HG03139 (cell line): ENCODE data around the gene CACNA1E.
"Not testable (repeated sequence)": the region's sequence is repeated elsewhere in the genome, so short reads cannot be mapped to it uniquely, and the experiment has no call there.

Experiments used
- ATAC-seq: cut with Tn5 transposase; IDR thresholded peaks from one replicate; pipeline ENCODE4 v1.9.1; 2021; ENCODE audit not compliant: unreplicated experiment

CACNA1E gene

DNA sequence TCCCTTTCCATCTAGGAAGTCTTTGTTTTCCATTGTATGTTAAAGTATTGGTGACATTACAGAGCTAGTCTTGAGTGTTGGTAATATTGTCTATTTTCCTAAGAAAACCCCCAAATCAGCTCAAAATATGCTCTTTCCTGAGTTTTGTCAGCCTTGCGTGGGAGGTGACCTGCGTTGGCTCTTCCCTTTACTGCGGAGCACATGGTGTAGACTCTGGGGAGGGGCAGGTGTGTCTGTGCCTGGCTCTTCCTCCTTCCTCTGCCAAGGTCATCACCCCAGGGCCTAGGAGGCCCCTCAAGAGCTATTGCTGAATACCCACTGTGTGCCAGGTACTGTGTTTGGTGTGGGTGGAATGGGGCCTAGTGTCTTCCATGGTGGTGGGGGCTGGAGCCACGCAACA, 33.4 kb downstream of the CACNA1E start:
- ATAC-seq: no peak

DNA sequence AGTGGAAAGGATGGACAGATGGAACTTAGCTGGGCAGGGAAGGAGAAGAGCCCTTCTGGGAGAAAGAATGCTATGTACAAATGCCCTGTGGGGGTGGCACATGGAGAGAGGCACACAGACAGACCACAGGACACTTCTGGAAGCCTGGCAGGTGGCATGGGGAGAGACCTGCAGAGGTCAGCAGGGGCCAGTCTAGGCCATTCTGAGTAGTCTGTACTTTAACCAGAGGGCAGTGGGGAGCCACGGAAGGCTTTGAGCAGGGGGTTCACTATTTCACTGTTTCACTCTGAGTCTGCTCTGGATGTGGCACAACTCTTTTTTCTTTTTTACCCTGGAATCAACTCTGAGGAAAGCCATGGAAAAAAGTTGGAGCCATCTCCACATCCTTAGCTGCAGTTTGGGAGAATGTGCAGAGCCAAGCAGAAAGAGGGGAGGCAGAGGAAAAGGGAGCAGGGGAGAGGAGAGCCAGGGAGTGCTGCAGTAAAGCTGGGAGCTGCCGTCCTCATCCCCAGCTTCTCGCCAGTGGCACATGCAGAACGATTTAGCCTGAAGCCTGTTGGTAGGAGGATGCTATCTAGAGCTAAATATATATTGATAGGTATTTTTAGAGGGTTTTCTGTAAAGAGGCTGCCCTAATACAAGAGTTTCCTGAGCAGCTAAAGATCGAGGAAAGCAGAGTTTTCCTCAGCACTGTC, 34.0 kb downstream of the CACNA1E start:
- ATAC-seq: no peak

- ATAC-seq: no peak
These were observed 34.8 kb downstream of the CACNA1E start for GRCh38 chr1:181518152-181518551.

- no peak for ATAC-seq
These were observed 39.5 kb downstream of the CACNA1E start for GRCh38 chr1:181522864-181523263.

DNA sequence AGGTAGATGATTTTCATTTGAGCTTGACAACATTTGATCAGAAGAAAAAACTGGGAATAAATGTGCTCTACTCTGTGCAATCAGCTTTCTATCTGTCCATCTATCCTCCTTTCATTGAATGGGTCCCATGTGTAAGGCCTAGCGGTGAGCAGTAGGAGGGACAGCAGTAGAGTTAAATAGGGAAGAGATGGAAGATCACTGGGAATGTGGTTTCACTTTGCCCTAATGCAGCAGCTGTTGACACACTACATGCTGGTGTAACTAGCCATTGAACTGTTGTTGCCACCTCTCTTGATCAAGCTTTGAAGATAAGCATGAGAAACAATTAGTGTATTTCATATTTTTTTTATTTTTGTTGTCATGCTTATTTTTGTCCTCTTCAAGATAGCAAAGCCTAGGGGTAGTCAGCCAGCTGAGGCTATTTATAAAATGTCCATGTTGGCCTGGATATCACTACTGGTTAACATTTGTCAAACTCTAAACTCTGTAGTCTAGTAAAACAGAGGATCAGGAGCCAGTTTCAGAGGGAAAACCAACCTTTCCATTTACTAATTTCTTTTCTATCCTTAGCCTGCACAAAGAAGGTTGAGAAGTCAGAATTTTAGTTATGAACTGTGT, 41.9 kb downstream of the CACNA1E start:
- ATAC-seq: no peak

DNA sequence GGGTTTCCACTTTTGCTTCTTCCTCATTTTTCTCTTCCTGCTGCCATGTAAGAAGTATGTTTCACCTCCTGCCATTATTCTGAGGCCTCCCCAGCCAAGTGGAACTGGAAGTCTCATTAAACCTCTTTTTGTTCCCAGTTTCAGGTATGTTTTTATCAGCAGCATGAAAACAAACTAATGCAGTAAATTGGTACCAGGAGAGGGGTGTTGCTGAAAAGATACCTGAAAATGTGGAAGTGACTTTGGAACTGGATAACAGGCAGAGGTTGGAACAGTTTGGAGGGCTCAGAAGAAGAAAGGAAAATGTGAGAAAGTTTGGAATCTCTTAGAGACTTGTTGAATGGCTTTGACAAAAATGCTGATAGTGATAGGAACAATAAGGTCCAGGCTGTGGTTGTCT, 44.9 kb downstream of the CACNA1E start:
- ATAC-seq: not testable (repeated sequence)

- ATAC-seq: no peak
These were observed 48.1 kb downstream of the CACNA1E start for GRCh38 chr1:181531441-181531840.

DNA sequence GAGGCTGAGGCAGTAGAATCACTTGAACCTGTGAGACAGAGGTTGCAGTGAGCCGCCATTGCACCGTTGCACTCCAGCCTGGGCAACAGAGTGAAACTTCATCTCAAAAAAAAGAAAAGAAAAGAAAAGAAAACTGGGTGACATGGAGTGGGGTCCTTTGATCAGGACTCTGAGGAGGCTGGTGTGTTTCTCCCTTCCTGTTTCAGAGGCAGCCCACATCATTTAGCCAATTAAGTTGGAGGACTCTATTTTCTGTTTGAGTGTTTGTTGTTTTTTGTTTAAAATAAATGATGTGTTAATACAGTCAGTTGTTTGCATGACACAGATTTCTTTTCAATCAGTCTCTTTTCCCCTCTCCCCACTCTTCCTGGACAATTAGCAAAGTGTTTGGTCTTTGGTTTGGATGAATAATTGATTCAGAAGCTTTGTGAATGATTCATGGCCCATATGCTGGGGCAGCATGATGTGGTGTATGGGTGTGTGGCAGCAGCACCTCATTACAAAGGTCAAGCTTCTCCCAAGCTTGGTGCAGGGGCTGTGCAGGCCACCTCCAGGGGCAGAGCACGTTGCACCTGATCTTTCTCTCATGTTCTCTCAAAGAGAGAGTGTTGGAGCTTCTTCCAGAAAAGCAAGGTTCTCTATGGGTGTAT, 48.8 kb downstream of the CACNA1E start:
- no peak for ATAC-seq

DNA sequence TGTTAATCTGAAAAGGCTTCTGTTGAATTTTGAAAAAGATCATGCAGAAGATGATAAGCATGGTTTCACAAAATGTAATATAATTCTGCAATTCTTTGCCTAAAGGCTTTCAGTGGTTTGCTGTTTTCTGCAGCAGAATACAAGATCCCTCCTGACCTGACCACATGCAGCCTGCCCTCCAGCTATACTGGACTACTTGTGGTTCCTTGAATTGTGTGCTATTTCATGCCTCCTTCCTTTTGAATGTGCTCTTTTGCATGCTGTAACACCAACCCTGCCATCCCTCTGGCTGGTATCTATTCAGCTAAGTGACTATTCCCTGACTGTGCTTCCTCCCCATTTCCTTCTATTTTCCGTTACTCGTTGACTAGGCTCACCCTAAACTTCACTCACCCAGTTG, 55.5 kb downstream of the CACNA1E start:
- no peak for ATAC-seq

DNA sequence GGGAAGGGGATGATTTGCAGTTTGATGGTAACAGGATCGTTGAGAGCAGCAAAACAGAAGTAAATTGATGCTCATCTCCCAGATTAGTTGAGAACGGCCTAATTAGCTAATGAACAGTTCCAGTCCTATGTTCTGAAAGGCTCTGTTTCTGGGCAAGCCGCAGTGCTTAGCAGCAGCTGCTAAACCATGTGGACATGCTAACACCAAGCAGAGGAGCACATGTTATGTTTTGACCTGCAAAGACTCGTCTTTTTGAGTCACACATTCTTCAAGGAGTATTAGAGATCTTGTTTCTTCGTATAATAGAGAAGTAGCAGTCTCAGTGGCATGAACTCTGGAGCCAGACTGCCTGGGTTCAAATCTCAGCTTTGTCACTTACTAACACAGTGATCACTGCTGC, 58.1 kb downstream of the CACNA1E start:
- no peak for ATAC-seq

DNA sequence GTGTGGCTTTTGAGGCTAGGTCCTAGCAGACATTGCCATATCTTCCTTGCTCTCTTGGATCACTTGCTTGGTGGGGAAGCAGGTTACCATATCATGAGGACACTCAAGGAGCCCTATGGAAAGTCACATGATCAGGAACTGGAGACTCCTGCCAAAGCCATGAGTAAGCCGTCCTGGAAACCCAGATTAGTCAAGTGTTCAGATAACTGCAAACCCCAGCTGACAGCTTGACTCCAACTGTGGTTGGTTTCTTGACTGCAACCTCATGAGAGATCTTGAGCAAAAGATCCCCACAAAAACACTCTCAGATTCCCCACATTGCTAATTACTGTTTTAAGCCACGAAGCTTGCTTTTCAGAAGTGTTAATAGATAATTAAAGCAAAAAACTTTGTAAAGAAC, 58.6 kb downstream of the CACNA1E start:
- ATAC-seq: no peak

DNA sequence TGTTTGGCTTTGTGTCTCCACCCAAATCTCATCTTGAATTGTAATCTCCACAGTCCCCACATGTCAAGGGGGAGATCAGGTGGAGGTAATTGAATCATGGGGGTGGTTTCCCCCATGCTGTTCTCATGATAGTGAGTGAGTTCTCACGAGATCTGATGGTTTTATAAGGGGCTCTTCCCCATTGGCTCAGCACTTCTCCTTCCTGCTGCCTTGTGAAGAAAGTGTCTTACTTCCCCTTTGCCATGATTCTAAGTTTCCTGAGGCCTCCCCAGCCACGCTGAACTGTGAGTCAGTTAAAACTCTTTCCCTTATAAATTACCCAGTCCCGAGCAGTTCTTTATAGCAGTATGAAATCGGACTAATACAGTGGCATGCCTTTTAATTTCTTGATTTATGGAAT, 59.1 kb downstream of the CACNA1E start:
- not testable (repeated sequence) for ATAC-seq

- no peak for ATAC-seq
These were observed 62.1 kb downstream of the CACNA1E start for GRCh38 chr1:181545395-181545794.

- no peak for ATAC-seq
These were observed 65.2 kb downstream of the CACNA1E start for GRCh38 chr1:181548497-181548896.

DNA sequence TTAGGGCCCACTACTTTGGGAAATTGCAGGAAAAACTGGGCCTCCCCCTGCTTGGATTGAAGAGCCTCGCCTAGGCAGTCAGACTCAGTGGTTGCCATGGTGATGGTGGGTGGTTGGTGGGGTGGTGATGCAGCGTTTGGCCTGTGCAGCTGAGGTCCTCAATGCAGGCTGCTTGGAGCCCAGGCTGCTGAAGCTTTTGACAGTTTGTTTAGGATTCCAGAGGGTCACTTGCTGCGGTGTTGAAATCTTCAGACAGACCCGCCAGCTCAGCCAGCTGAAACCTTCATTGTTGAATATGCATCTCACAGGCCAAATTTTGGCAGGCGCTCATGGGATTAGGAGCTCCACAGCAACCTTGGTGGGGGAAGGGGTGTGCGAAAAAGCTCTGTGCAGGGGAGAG, 67.9 kb downstream of the CACNA1E start:
- no peak for ATAC-seq

DNA sequence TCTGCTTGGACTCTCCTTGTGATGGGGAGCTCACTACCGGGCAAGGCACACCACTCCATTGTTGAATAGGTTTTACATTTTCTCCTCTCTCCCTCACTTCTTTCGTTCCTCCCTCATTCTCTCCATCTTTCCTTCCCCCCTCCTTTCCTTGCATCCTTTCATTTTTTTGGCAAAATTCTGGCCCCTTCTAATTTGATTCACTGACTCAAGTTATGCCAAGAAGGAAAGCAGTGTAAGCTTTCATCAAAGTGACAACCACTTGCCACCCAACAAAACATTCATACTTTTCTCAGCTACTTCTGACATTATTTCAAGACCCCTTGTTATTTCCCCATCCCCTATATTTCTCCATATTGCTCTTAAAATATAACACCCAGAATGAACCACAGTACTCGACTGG, 68.4 kb downstream of the CACNA1E start:
- no peak for ATAC-seq

DNA sequence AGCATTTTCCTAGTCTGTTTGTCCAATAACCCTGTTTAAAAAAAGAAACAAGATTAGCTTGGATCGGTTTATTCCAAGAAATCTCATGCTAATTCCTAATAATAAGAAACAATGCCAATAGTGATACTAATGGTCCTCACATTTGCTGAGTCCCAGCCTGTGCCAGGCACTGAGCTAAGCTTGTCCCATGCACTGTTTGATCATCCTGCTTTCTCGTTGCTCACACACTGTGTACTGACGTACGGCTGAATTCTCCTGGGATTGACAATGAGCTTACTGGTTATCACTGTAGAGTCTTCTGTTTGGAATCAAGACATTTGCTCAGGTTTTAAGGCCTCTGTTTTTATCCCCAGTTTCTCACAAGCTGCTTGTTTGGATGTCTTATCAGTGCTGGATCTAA, 71.1 kb downstream of the CACNA1E start:
- no peak for ATAC-seq

GRCh38 chr1:181556631-181557030, 73.3 kb downstream of the CACNA1E start:
- ATAC-seq: no peak

- ATAC-seq: no peak
These were observed 74.0 kb downstream of the CACNA1E start for GRCh38 chr1:181557313-181557712.

DNA sequence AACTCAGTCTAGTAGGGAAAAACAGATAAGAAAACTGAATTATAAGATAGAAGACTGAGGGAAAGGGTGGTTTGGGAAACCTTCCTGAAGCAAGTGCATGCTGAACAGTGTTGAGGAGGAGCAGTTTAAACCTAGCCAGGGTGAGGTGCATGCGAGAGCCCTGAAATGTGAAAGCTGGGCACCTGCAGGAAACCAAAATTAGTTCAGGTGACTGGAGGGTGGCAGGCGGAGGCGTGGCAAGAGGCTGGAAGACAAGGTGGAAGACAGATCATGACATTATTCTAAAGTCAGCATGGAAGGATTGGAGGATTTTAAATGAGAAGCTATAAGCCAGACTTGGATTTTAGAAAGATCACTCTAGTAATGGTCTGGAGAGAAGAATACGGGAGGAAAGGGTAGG, 75.1 kb downstream of the CACNA1E start:
- ATAC-seq: no peak

DNA sequence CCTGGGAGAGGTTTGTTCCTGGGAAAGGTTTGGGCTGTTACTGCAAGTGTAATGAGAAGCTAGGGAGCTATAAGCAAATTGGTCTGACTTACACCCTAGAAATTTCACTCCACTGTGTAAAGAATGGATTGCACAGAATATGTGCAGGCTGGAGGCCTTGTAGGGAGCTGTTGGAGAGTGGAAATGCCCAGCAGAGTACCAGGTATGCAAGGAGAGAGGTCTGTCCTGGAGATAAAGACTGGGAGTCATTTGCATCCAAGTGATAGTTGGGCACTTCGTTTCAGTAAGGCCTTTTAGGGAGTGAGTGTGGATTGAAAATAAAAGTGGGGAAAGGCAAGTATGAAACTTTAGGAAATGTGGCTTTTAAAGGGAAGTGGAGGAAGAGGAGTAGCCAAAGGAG, 75.8 kb downstream of the CACNA1E start:
- no peak for ATAC-seq

DNA sequence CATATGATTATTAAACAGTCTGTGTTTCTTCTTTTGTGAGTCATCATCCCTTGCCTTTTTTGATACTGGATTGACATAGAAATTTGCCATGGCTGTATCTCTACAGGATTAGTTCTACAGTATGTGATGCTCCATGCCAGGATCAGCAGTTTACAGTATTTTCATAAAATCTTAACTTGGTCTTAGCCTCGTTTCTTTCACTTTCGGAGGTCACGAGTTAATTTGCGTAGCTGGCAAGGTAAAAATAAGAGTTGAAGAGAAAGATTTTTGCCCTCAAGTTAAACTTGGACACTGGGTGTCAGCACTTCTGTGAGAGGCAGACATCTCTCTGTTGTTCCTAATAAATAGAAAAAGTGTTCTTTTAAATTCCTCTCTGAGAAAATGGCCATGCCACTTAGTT, 79.1 kb downstream of the CACNA1E start:
- no peak for ATAC-seq
